K562 (cell line): ENCODE measurements around the gene ABCC9.

Source experiments
- CREB3L1 ChIP-seq: fragments of 450-650 bp; IDR thresholded peaks from 2 replicates; pipeline ENCODE4 v1.6.1; 2014; ENCODE audit warnings: low read depth, mild to moderate bottlenecking, moderate library complexity, borderline replicate concordance
- ETV5 ChIP-seq: sonication (generic); formaldehyde crosslinking; IDR thresholded peaks from 2 replicates; pipeline ENCODE4 v1.4.0; 2020; ENCODE audit warnings: low read depth, mild to moderate bottlenecking, missing genetic modification reagents
- GABPB2 ChIP-seq: fragments of 250-450 bp; sonication (Bioruptor Pico); conservative IDR thresholded peaks from 2 replicates; pipeline ENCODE4 v1.5.1; 2021; ENCODE audit warnings: mild to moderate bottlenecking
- HDGF ChIP-seq: fragments of 450-650 bp; IDR thresholded peaks from 2 replicates; pipeline ENCODE4 v1.6.1; 2016
- IRF1 ChIP-seq: sonication (generic); formaldehyde crosslinking; IDR thresholded peaks from 2 replicates; pipeline ENCODE4 v1.8.0; 2022; ENCODE audit warnings: missing genetic modification reagents, mild to moderate bottlenecking, borderline replicate concordance
- KDM1A ChIP-seq, 2 experiments: fragments of 450-650 bp; IDR thresholded peaks; 2 replicates each; pipeline ENCODE4 v1.6.1; 2016; ENCODE audit warnings: mild to moderate bottlenecking in 2 of 2
- NFYB ChIP-seq: IDR thresholded peaks from 2 replicates; pipeline ENCODE4 v1.6.1; 2011; ENCODE audit warnings: mild to moderate bottlenecking, moderate library complexity; ENCODE audit not compliant: insufficient read length; ENCODE audit errors: extremely low read depth
- POLR2A ChIP-seq: fragments of 450-650 bp; conservative IDR thresholded peaks from 2 replicates; pipeline ENCODE4 v1.6.1; 2016
- TAF1 ChIP-seq: IDR thresholded peaks from 2 replicates; pipeline ENCODE4 v1.6.1; 2011; ENCODE audit warnings: mild to moderate bottlenecking, low read length, moderate library complexity; ENCODE audit not compliant: insufficient read depth, control insufficient read depth, severe bottlenecking; ENCODE audit errors: extremely low read depth
- ZNF165 ChIP-seq: fragments of 250-450 bp; sonication (Bioruptor Pico); IDR thresholded peaks from 2 replicates; pipeline ENCODE4 v1.4.0; 2020; ENCODE audit warnings: borderline replicate concordance
- ZNF274 ChIP-seq: IDR thresholded peaks from 2 replicates; pipeline ENCODE4 v1.6.1; 2011; ENCODE audit warnings: low read depth, mild to moderate bottlenecking, low read length, moderate library complexity, borderline replicate concordance
- ZNF3 ChIP-seq: fragments of 250-450 bp; sonication (Bioruptor Pico); IDR thresholded peaks from 2 replicates; pipeline ENCODE4 v1.5.0; 2021; ENCODE audit warnings: mild to moderate bottlenecking, moderate library complexity

GRCh38 chr12:21764065-21764464, 177.2 kb downstream of the ABCC9 start:
- TF ChIP-seq TAF1 (no peak), ZNF274 (no peak), CREB3L1 (no peak), HDGF (no peak), GABPB2 (no peak), ETV5 (CRISPR knock-in tag) (no peak), ZNF3 (no peak), IRF1 (CRISPR knock-in tag) (no peak), KDM1A (IDR thresholded peaks at IDR 0.05) (no peak), ZNF165 (no peak), NFYB (no peak), POLR2A (no peak)
